GM19099 (cell line): ENCODE results near the gene ACP6.

Experiments used
- POLR2A ChIP-seq: IDR thresholded peaks from 3 replicates; pipeline ENCODE4 v1.6.1; 2011; ENCODE audit warnings: low read depth; ENCODE audit not compliant: insufficient read length; ENCODE audit errors: extremely low read depth

The ACP6 gene

GRCh38 chr1:147670319-147671001, at the start of gene ACP6:
Gene ACP6, minus strand, starts transcription at chr1:147670524. Its CDS starts 476 bp downstream, at chr1:147670048.
- no peak for TF ChIP-seq POLR2A

GRCh38 chr1:147719711-147720225, 49.4 kb upstream of the ACP6 start:
- no peak for TF ChIP-seq POLR2A

GRCh38 chr1:147719029-147719698, 48.8 kb upstream of the ACP6 start:
- TF ChIP-seq POLR2A, result no peak

GRCh38 chr1:147717706-147718097, 47.4 kb upstream of the ACP6 start:
- TF ChIP-seq POLR2A, result no peak

GRCh38 chr1:147717051-147717705, 46.9 kb upstream of the ACP6 start:
- no peak for TF ChIP-seq POLR2A

- TF ChIP-seq POLR2A, result no peak
Observed at GRCh38 chr1:147712605-147713004, 42.3 kb upstream of the ACP6 start.

GRCh38 chr1:147700042-147701006, 30.0 kb upstream of the ACP6 start:
- no peak for TF ChIP-seq POLR2A

GRCh38 chr1:147699686-147700041, 29.3 kb upstream of the ACP6 start:
- no peak for TF ChIP-seq POLR2A

- no peak for TF ChIP-seq POLR2A
Observed at GRCh38 chr1:147683163-147683763, 12.9 kb upstream of the ACP6 start.

GRCh38 chr1:147676311-147677085, 6.2 kb upstream of the ACP6 start:
- TF ChIP-seq POLR2A, result no peak

GRCh38 chr1:147673816-147674215, 3.5 kb upstream of the ACP6 start:
- no peak for TF ChIP-seq POLR2A

- TF ChIP-seq POLR2A, result no peak
Observed at GRCh38 chr1:147673406-147673805, 3.1 kb upstream of the ACP6 start.

GRCh38 chr1:147669469-147670318, 630 bp downstream of the ACP6 start:
- no peak for TF ChIP-seq POLR2A
